ENCODE measurements around the gene POM121L2. TPM values are rescaled to one million over a fixed set of nuclear protein-coding genes. Genes with fewer than 3 reads are reported as not detected.

POM121L2 gene
- not detected in 2 replicates for total RNA-seq

GRCh38 chr6:27312146-27312949 is at the start of gene POM121L2:
TSS of gene POM121L2 (minus strand) at chr6:27312273. CDS start at chr6:27312170, 103 bp downstream.

Other genes starting within 250 kb of the POM121L2 start
- not detected in 2 replicates for gene PRSS16, start 64.6 kb downstream of the POM121L2 start, total RNA-seq
- 0.73 and 4.2 TPM in 2 replicates for gene ZNF391, start 76.5 kb upstream of the POM121L2 start, total RNA-seq
- gene ZNF184, start 160.8 kb upstream of the POM121L2 start, total RNA-seq, result 2.7 and 3.7 TPM in 2 replicates

Data from cardiac ventricle fibroblast (primary cell).